ENCODE measurements around the gene RAB3GAP2.
"Not testable (repeated sequence)": the region's sequence is repeated elsewhere in the genome, so short reads cannot be mapped to it uniquely, and the experiment has no call there.

Gene RAB3GAP2

GRCh38 chr1:220219136-220219442, 53.2 kb downstream of the RAB3GAP2 start:
- TF ChIP-seq CTCF (IDR thresholded peaks at IDR 0.05; ENCODE audit: low read depth, low read length) (no peak), MYC (IDR thresholded peaks at IDR 0.05; ENCODE audit: low read depth, low read length) (no peak), POLR2A (IDR thresholded peaks at IDR 0.05; ENCODE audit: extremely low read depth, insufficient read length) (no peak), MAX (IDR thresholded peaks at IDR 0.05; ENCODE audit: low read depth, low read length) (no peak)
- DNase-seq (ENCODE audit: low read depth), result no peak
- H3K4me3 ChIP-seq (ENCODE audit: low read depth, low read length), result no peak overlapping the region

- not testable (repeated sequence) for H3K4me3 ChIP-seq (ENCODE audit: low read depth, low read length)
- peak; percentile 37 for DNase-seq (ENCODE audit: low read depth)
- TF ChIP-seq MYC (IDR thresholded peaks at IDR 0.05; ENCODE audit: low read depth, low read length), result 0 out of 2 replicates have a peak, but pooled peaks have one; percentile 10
- TF ChIP-seq MAX (IDR thresholded peaks at IDR 0.05; ENCODE audit: low read depth, low read length), result 0 out of 2 replicates have a peak, but pooled peaks have one; percentile 34
Observed at GRCh38 chr1:220218397-220219135, 53.7 kb downstream of the RAB3GAP2 start.

GRCh38 chr1:220217383-220217988, 54.8 kb downstream of the RAB3GAP2 start:
- TF ChIP-seq MAX (IDR thresholded peaks at IDR 0.05; ENCODE audit: low read depth, low read length) (no peak), MYC (IDR thresholded peaks at IDR 0.05; ENCODE audit: low read depth, low read length) (no peak), CTCF (IDR thresholded peaks at IDR 0.05; ENCODE audit: low read depth, low read length) (peak; percentile 18)
- no peak overlapping the region for H3K4me3 ChIP-seq (ENCODE audit: low read depth, low read length)
- peak; percentile 6 for DNase-seq (ENCODE audit: low read depth)

GRCh38 chr1:220213382-220213983, 58.8 kb downstream of the RAB3GAP2 start:
- no peak for DNase-seq (ENCODE audit: low read depth)
- TF ChIP-seq CTCF (IDR thresholded peaks at IDR 0.05; ENCODE audit: low read depth, low read length), result no peak
- no peak for TF ChIP-seq MAX (IDR thresholded peaks at IDR 0.05; ENCODE audit: low read depth, low read length)
- TF ChIP-seq POLR2A (IDR thresholded peaks at IDR 0.05; ENCODE audit: extremely low read depth, insufficient read length), result no peak
- TF ChIP-seq MYC (IDR thresholded peaks at IDR 0.05; ENCODE audit: low read depth, low read length), result no peak
- no peak overlapping the region for H3K4me3 ChIP-seq (ENCODE audit: low read depth, low read length)

GRCh38 chr1:220207411-220207810, 64.8 kb downstream of the RAB3GAP2 start:
- no peak for DNase-seq (ENCODE audit: low read depth)
- H3K4me3 ChIP-seq (ENCODE audit: low read depth, low read length), result no peak overlapping the region
- TF ChIP-seq CTCF (IDR thresholded peaks at IDR 0.05; ENCODE audit: low read depth, low read length), result no peak
- TF ChIP-seq POLR2A (IDR thresholded peaks at IDR 0.05; ENCODE audit: extremely low read depth, insufficient read length), result no peak
- TF ChIP-seq MYC (IDR thresholded peaks at IDR 0.05; ENCODE audit: low read depth, low read length), result no peak
- TF ChIP-seq MAX (IDR thresholded peaks at IDR 0.05; ENCODE audit: low read depth, low read length), result no peak

- DNase-seq (ENCODE audit: low read depth); H3K4me3 ChIP-seq (ENCODE audit: low read depth, low read length): not testable (repeated sequence)
Observed at GRCh38 chr1:220204758-220205157, 67.5 kb downstream of the RAB3GAP2 start.

Data from NB4 (cell line).